Measurements from ENCODE around the gene PIGW. TPM values are rescaled to one million over a fixed set of nuclear protein-coding genes. Genes with fewer than 3 reads are reported as not detected.

Gene PIGW
- total and polyA plus RNA-seq, 7 experiments from 2014 or later, result 4.2 to 15.6 (median 6.7) TPM

- peaks cover 0 to 18% (median 5%) of the 10 kb centered on the region in 5 donors for H3K36me3 Mint-ChIP-seq
- CTCF ChIA-PET, result no interaction called here
Measured at GRCh38 chr17:36540696-36541095, 5.9 kb downstream of the PIGW start.

GRCh38 chr17:36542755-36543154, 8.0 kb downstream of the PIGW start:
- peaks cover 21 to 24% of the 10 kb centered on the region in 2 donors for H3K4me1 ChIP-seq (ENCODE audit: control insufficient read depth in 2 of 2, insufficient read depth in 2 of 2, low read length in 2 of 2)
- H3K27me3 Mint-ChIP-seq, result no peaks in the 10 kb centered on the region
- H3K27ac Mint-ChIP-seq, result peak overlapping the region in 3 of 9 donors; percentile 19 to 51 (median 21)
- intact Hi-C loops (cut with micrococcal nuclease), result loop anchor here in 1 of 2 donors (10.0 kb wide), 1 partner anchor 958 kb away; the partner anchor contains the start of gene AP2B1
- ATAC-seq, result no peak
- no peak overlapping the region for H3K27ac ChIP-seq (ENCODE audit: low read depth, low read length)
- ChIA-PET CTCF (interaction anchor here (1.4 kb wide), 1 partner anchor 18 kb away, joined by 4 read pairs; no protein-coding TSS in a partner anchor), POLR2A (interaction anchor here (4.4 to 7.7 kb wide), 2 partner anchors 8 to 59 kb away, joined by 52 to 130 read pairs; partner anchors contain the start of genes MRM1, MYO19 and PIGW)
- no peak overlapping the region for H3K4me3 ChIP-seq (ENCODE audit: low read length)
- no peaks in the 10 kb centered on the region for H3K9me3 ChIP-seq (ENCODE audit: control insufficient read depth in 2 of 3, low read length in 3 of 3)
- peaks cover 0 to 12% (median 0%) of the 10 kb centered on the region in 3 experiments for H3K36me3 ChIP-seq (ENCODE audit: control insufficient read depth in 2 of 3, insufficient read depth in 3 of 3, low read length in 3 of 3)
- H3K4me1 Mint-ChIP-seq, result peaks cover 5 to 29% (median 22%) of the 10 kb centered on the region in 7 donors
- no peaks in the 10 kb centered on the region for H3K27me3 ChIP-seq (ENCODE audit: control insufficient read depth in 2 of 2, insufficient read depth in 2 of 2, low read length in 2 of 2)
- H3K4me3 Mint-ChIP-seq, result peak overlapping the region in 2 of 10 donors; percentile 5 to 93
- H3K9me3 Mint-ChIP-seq, result no peaks in the 10 kb centered on the region
- no peak for DNase-seq
- H3K36me3 Mint-ChIP-seq, result peaks cover 0 to 18% (median 4%) of the 10 kb centered on the region in 5 donors

More at GRCh38 chr17:36540696-36541095, 5.9 kb downstream of the PIGW start:
- no peak for DNase-seq
- intact Hi-C loops (cut with micrococcal nuclease), result loop anchor here in 1 of 2 donors (10.0 kb wide), 1 partner anchor 956 kb away; the partner anchor contains the start of gene AP2B1
- peaks cover 0 to 8% (median 0%) of the 10 kb centered on the region in 3 experiments for H3K36me3 ChIP-seq (ENCODE audit: control insufficient read depth in 2 of 3, insufficient read depth in 3 of 3, low read length in 3 of 3)
- no peaks in the 10 kb centered on the region for H3K27me3 Mint-ChIP-seq
- H3K27me3 ChIP-seq (ENCODE audit: control insufficient read depth in 2 of 2, insufficient read depth in 2 of 2, low read length in 2 of 2), result no peaks in the 10 kb centered on the region
- peaks cover 0 to 3% (median 0%) of the 10 kb centered on the region in 11 donors for H3K9me3 Mint-ChIP-seq
- peak overlapping the region in 1 of 9 donors; percentile 10 for H3K27ac Mint-ChIP-seq
- H3K4me3 Mint-ChIP-seq, result no peak overlapping the region
- no peaks in the 10 kb centered on the region for H3K9me3 ChIP-seq (ENCODE audit: control insufficient read depth in 2 of 3, low read length in 3 of 3)
- no peak overlapping the region for H3K27ac ChIP-seq (ENCODE audit: low read depth, low read length)
- no peak for ATAC-seq
- no peak overlapping the region for H3K4me3 ChIP-seq (ENCODE audit: low read length)
- H3K4me1 Mint-ChIP-seq, result peaks cover 5 to 29% (median 15%) of the 10 kb centered on the region in 7 donors
- POLR2A ChIA-PET, result interaction anchor here (1.2 to 1.4 kb wide), 3 partner anchors 10 to 61 kb away, joined by 3 to 5 read pairs (median 3); partner anchors contain the start of gene MRM1
- peaks cover 12 to 14% of the 10 kb centered on the region in 2 donors for H3K4me1 ChIP-seq (ENCODE audit: control insufficient read depth in 2 of 2, insufficient read depth in 2 of 2, low read length in 2 of 2)

- Histone ChIP-seq H3K4me3 (ENCODE audit: low read length) (peak overlapping the region; percentile 99), H3K36me3 (ENCODE audit: control insufficient read depth in 2 of 3, insufficient read depth in 3 of 3, low read length in 3 of 3) (peaks cover 0 to 12% (median 0%) of the 10 kb centered on the region in 3 experiments), H3K27ac (ENCODE audit: low read depth, low read length) (peak overlapping the region; percentile 94), H3K27me3 (ENCODE audit: control insufficient read depth in 2 of 2, insufficient read depth in 2 of 2, low read length in 2 of 2) (no peaks in the 10 kb centered on the region), H3K4me1 (ENCODE audit: control insufficient read depth in 2 of 2, insufficient read depth in 2 of 2, low read length in 2 of 2) (peaks cover 28 to 30% of the 10 kb centered on the region in 2 donors), H3K9me3 (ENCODE audit: control insufficient read depth in 2 of 3, low read length in 3 of 3) (no peaks in the 10 kb centered on the region)
- ATAC-seq, result no peak
- Mint-ChIP-seq H3K4me3 (peak overlapping the region; percentile 87 to 97 (median 94)), H3K9me3 (no peaks in the 10 kb centered on the region), H3K27ac (peak overlapping the region; percentile 92 to 100 (median 96)), H3K36me3 (peaks cover 0 to 17% (median 4%) of the 10 kb centered on the region in 5 donors), H3K27me3 (no peaks in the 10 kb centered on the region), H3K4me1 (peaks cover 5 to 41% (median 33%) of the 10 kb centered on the region in 7 donors)
- intact Hi-C loops (cut with micrococcal nuclease), result loop anchor here (1.0 to 10.0 kb wide), 5 partner anchors 9 to 959 kb away; partner anchors contain the start of genes AATF (in 1 of the 2), AP2B1 (in 1 of the 2) and MRM1 (in 1 of the 2)
- ChIA-PET CTCF (interaction anchor here (1.0 kb wide), 1 partner anchor 39 kb away, joined by 6 read pairs; no protein-coding TSS in a partner anchor), POLR2A (interaction anchor here (1.2 to 7.7 kb wide), 5 partner anchors 9 to 58 kb away, joined by 4 to 130 read pairs (median 12); partner anchors contain the start of genes MRM1, MYO19 and PIGW)
- no peak for DNase-seq
Measured at GRCh38 chr17:36544044-36544306, 9.2 kb downstream of the PIGW start.

GRCh38 chr17:36544307-36545076, 9.7 kb downstream of the PIGW start, which contains the start of gene GGNBP2:
Gene GGNBP2 (plus strand): TSS chr17:36544919. CDS start chr17:36545725, 806 bp downstream.
- no peaks in the 10 kb centered on the region for H3K27me3 Mint-ChIP-seq
- H3K4me1 ChIP-seq (ENCODE audit: control insufficient read depth in 2 of 2, insufficient read depth in 2 of 2, low read length in 2 of 2), result peaks cover 30 to 31% of the 10 kb centered on the region in 2 donors
- H3K27ac Mint-ChIP-seq, result peak within 1 kb of the TSS; percentile 92 to 100 (median 96)
- intact Hi-C loops (cut with micrococcal nuclease), result loop anchor here (1.0 to 10.0 kb wide), 12 partner anchors 9 to 1063 kb away; partner anchors contain the start of genes DHRS11 (in 2 of the 2), MRM1 (in 2 of the 2), ZNHIT3 (in 2 of the 2) and AATF (in 1 of the 2)
- peaks cover 5 to 45% (median 33%) of the 10 kb centered on the region in 7 donors for H3K4me1 Mint-ChIP-seq
- DNase-seq (peak; percentile 82 to 97 (median 93)), ATAC-seq (peak; percentile 77)
- CTCF ChIA-PET, result interaction anchor here (1.0 kb wide), 1 partner anchor 38 kb away, joined by 6 read pairs; no protein-coding TSS in a partner anchor
- no peaks in the 10 kb centered on the region for H3K27me3 ChIP-seq (ENCODE audit: control insufficient read depth in 2 of 2, insufficient read depth in 2 of 2, low read length in 2 of 2)
- no peaks in the 10 kb centered on the region for H3K9me3 Mint-ChIP-seq
- peak within 1 kb of the TSS; percentile 99 for H3K4me3 ChIP-seq (ENCODE audit: low read length)
- H3K36me3 Mint-ChIP-seq, result peaks cover 0 to 17% (median 4%) of the 10 kb centered on the region in 5 donors
- peak within 1 kb of the TSS; percentile 87 to 97 (median 94) for H3K4me3 Mint-ChIP-seq
- POLR2A ChIA-PET, result interaction anchor here (0.6 to 7.7 kb wide), 8 partner anchors 9 to 62 kb away, joined by 3 to 130 read pairs (median 8); partner anchors contain the start of genes MRM1, MYO19 and PIGW
- peak within 1 kb of the TSS; percentile 94 for H3K27ac ChIP-seq (ENCODE audit: low read depth, low read length)
- peaks cover 0 to 12% (median 0%) of the 10 kb centered on the region in 3 experiments for H3K36me3 ChIP-seq (ENCODE audit: control insufficient read depth in 2 of 3, insufficient read depth in 3 of 3, low read length in 3 of 3)
- no peaks in the 10 kb centered on the region for H3K9me3 ChIP-seq (ENCODE audit: control insufficient read depth in 2 of 3, low read length in 3 of 3)

GRCh38 chr17:36545077-36545464, 10.3 kb downstream of the PIGW start:
- Mint-ChIP-seq H3K27me3 (no peaks in the 10 kb centered on the region), H3K36me3 (peaks cover 0 to 15% (median 4%) of the 10 kb centered on the region in 5 donors), H3K27ac (peak overlapping the region; percentile 92 to 100 (median 96)), H3K9me3 (no peaks in the 10 kb centered on the region), H3K4me1 (peaks cover 7 to 51% (median 37%) of the 10 kb centered on the region in 7 donors), H3K4me3 (peak overlapping the region; percentile 87 to 97 (median 94))
- no peaks in the 10 kb centered on the region for H3K27me3 ChIP-seq (ENCODE audit: control insufficient read depth in 2 of 2, insufficient read depth in 2 of 2, low read length in 2 of 2)
- intact Hi-C loops (cut with micrococcal nuclease), result loop anchor here (1.0 to 10.0 kb wide), 11 partner anchors 46 to 1062 kb away; partner anchors contain the start of genes DHRS11 (in 2 of the 2), MRM1 (in 2 of the 2), ZNHIT3 (in 2 of the 2) and AATF (in 1 of the 2)
- CTCF ChIA-PET, result interaction anchor here (1.0 to 1.4 kb wide), 3 partner anchors 9 to 58 kb away, joined by 3 to 5 read pairs (median 4); partner anchors contain the start of genes MYO19 and PIGW
- peaks cover 0 to 12% (median 0%) of the 10 kb centered on the region in 3 experiments for H3K36me3 ChIP-seq (ENCODE audit: control insufficient read depth in 2 of 3, insufficient read depth in 3 of 3, low read length in 3 of 3)
- H3K4me1 ChIP-seq (ENCODE audit: control insufficient read depth in 2 of 2, insufficient read depth in 2 of 2, low read length in 2 of 2), result peaks cover 34 to 37% of the 10 kb centered on the region in 2 donors
- H3K9me3 ChIP-seq (ENCODE audit: control insufficient read depth in 2 of 3, low read length in 3 of 3), result no peaks in the 10 kb centered on the region
- POLR2A ChIA-PET, result interaction anchor here (0.6 to 7.7 kb wide), 12 partner anchors 8 to 62 kb away, joined by 3 to 130 read pairs (median 10); partner anchors contain the start of genes MRM1, MYO19 and PIGW
- DNase-seq (no peak), ATAC-seq (no peak)
- H3K27ac ChIP-seq (ENCODE audit: low read depth, low read length), result peak overlapping the region; percentile 94
- peak overlapping the region; percentile 99 for H3K4me3 ChIP-seq (ENCODE audit: low read length)
